Neural cell (in vitro differentiated cells): ENCODE data around the gene PRKCE.

Experiments
- CTCF ChIP-seq: fragments of 450-650 bp; IDR thresholded peaks from 2 replicates; pipeline ENCODE4 v1.5.1; 2014; ENCODE audit warnings: antibody characterized with exemption, mild to moderate bottlenecking, moderate library complexity; ENCODE audit not compliant: poor library complexity, severe bottlenecking
- EZH2 ChIP-seq: fragments of 200-600, 300-800 bp; shearing (Covaris generic), sonication (generic); IDR thresholded peaks from 2 replicates; pipeline ENCODE4 v1.6.1; 2014; ENCODE audit warnings: antibody characterized with exemption, low read length, borderline replicate concordance, mild to moderate bottlenecking; ENCODE audit not compliant: insufficient read depth, poor library complexity, severe bottlenecking
- MXI1 ChIP-seq: fragments of 450-650 bp; conservative IDR thresholded peaks from 2 replicates; pipeline ENCODE4 v1.6.1; 2014; ENCODE audit warnings: antibody characterized with exemption, mild to moderate bottlenecking; ENCODE audit not compliant: poor library complexity, severe bottlenecking
- SMC3 ChIP-seq: fragments of 450-650 bp; conservative IDR thresholded peaks from 2 replicates; pipeline ENCODE4 v1.6.1; 2014; ENCODE audit warnings: antibody characterized with exemption, mild to moderate bottlenecking, moderate library complexity; ENCODE audit not compliant: poor library complexity

DNA sequence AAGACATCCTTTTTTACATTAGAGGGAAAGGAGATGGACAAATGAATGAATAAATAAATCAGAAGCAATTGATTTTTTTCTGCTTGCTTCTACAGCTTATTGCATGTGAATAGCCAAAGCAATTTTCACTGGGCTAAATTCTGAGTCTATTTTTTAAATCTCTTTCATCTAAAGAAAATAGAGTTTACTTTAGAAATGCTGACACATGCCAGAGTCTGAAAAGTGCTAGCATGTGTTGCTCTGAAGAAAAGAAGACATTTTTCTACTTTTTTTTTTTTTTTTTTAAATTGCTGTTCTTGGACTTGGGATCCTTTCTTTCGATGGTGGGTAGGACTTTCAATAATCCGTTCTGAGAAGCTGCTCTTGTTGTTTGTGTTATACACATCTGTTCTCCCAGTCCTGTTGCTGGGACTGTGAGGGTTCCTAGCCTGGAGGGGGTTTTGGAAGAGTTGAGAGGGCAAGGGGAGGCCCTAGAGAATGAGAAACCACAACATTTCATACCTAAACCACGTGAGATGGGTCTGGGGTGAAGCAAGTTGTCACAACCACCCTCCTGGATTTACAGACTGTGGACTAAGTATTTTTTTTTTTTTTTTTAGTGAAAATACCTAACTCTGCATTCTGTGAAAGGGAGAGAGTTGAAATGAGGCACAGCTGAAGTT lies 193.5 kb downstream of the PRKCE start:
- TF ChIP-seq CTCF: no peak
- TF ChIP-seq EZH2: no peak
- TF ChIP-seq MXI1: no peak
- no peak for TF ChIP-seq SMC3
